Activated CD4-positive, alpha-beta T cell treated with anti-CD3 and anti-CD28 coated beads for 1 hour (primary cell): ENCODE data around the gene HS1BP3.

Experiments
- DNase-seq: peaks from one replicate; pipeline ENCODE4 v3.0.0-alpha.2; 2020

Gene HS1BP3

GRCh38 chr2:20615068-20615465 lies 35.8 kb downstream of the HS1BP3 start:
- DNase-seq = no peak

DNA sequence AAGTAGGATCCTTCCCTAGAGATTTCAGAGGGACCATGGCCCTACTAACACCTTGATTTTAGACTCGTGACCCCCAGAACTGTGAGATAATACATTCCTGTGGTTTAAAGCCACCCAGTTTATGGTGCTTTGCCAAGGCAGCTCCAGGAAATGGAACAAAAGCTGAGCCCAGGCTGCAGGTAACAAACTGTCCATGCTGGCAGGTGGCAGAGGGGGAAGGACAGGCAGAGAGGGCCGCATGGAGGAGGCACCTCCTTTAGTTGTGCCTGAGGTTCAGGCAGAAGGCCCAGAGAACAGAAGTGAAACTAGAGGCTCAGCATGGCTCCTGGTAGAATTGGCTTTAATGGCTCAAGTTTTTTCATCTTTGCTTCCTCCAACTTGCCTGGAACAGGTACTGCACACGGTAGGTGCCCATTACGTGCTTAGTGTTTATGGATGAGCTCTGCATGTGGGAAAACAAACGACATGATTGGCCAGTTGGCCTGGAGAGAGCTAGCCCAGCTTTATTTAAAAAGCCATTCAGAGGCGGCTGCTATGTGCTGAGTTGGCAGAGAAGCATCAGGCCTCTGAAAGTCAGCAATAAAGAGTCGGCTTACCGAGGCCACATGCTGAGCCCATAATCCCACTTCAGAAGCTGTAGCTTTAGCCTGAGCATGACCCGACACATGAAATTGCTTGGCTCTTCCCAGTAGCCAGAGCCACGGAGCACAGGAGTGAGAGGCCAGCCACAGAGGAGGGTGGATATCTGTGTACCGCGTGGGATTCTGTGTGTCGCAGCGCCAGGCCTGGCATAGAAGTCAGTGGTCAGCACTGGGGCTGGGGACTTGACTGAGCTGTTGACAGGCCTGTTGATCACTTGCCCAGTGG lies 36.5 kb downstream of the HS1BP3 start:
- DNase-seq = no peak

DNA sequence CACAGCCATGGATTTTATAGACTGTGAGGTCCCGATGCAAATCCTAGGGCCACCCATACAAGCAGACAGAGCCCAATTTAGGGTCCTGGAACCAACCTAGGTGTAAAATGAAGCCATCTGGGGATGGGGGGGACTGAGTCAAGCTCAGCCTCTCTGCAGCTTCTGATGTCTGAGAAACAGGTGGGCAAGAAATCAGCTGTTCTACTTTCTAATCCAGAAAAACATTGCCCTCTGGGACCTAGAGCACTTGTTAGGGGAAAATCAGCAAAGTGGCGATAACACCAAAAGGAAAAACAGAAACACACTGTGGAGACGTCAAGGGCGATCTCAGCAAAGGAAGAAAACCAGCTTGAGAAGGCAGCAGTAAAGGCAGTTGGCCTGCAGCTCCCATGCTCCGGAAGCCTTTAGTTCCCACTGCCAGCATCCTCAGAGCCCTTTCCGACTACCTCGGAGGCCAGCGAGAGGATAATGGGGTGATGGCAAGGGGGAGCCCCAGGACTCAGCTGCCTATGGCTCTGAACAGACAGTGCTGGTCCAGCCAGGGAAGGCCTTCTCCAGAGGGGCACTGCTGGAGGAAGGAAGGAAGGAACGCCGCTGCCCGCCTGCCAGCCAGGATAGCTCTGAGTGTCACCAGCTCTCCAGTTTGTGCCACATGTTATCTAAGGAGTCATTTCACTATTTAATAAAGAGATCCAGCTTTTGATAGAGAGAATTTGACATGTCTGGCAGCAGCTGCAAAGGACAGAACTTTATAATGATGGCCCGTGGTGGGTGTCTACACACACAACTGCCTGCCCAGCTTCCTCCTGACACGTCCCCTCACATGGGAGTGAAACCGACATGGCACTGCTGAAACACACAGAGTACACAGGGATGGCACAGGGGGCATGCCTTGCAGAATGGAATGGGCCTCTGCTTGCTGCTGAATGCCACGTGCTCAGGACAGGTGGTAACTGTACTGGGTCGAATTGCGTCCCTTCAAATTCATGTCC lies 37.7 kb downstream of the HS1BP3 start:
- DNase-seq = no peak

DNA sequence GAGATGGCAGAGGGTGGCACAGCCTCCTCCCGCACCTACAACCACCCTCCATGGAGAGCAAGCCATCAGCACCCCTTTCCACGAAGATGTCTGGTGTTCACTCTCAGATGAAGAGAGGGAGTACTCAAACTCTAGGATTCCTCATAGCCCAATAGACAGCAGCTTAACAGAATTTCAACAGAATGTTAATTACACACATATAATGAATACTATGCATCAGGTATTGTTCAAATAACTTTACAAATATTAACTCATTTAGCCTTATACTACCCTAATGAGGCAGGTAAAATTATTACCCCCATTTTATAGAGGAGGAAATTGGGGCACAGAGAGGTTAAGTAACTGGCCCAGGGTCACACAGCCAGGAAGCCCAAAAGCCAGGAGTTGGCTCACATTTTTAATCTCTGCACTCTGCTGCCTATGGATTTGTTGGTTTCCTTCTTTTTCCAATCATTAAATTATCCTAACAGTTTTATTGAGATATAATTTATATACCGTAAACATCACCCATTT lies 39.0 kb downstream of the HS1BP3 start:
- DNase-seq = no peak

GRCh38 chr2:20611077-20611843 lies 39.6 kb downstream of the HS1BP3 start:
- DNase-seq = no peak

DNA sequence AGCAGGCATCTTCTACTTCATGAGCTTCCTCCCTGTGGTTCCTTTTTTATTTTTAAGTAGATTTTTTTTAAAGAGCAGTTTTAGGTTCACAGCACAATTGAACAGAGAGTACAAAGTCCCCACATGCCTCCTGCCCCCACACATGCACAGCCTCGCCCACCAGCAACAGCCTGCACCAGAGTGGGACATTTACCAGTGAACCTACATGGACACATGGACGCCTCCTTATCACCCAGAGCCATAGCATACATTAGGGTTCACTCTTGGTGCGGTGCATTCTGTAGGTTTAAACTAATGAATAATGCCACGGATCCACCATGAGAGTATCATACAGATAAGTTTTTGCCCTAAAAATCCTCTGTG lies 40.9 kb downstream of the HS1BP3 start:
- no peak for DNase-seq

GRCh38 chr2:20609349-20609994 lies 41.4 kb downstream of the HS1BP3 start:
- no peak for DNase-seq

DNA sequence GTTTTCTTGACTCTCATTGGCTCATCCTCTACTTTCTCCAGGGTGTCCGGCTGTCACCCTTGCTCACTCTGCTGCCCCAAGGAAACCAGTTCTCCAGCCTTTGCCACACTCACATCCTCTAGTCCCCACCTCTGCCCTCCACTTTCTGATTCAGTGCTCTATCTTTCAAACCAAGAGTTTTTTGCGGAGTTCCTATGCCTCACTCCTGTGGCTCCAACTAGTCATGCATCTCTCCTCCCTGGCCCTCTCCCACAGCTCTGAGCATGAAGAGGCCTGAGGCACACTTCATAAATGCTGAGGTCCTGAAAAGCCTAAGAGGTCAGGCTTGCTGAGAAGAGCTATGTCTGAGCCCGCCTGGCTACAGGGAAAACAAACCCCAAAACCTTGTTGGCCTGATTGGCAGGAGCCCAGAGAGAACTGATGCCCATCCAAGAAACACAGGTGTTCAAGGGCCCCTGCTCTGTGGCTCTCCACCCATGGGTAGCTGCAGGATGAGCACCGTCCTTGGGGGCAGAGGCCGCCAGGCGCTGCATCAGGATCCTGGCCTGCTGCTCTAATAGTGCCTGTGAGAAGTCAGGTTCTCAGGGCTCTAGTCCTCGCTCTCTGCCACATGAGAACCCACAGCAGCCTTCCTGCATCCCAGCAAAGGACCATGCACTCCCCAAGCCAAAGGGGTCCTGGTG lies 42.1 kb downstream of the HS1BP3 start:
- no peak for DNase-seq

- DNase-seq = no peak
These were observed 43.5 kb downstream of the HS1BP3 start for GRCh38 chr2:20607446-20607845.

DNA sequence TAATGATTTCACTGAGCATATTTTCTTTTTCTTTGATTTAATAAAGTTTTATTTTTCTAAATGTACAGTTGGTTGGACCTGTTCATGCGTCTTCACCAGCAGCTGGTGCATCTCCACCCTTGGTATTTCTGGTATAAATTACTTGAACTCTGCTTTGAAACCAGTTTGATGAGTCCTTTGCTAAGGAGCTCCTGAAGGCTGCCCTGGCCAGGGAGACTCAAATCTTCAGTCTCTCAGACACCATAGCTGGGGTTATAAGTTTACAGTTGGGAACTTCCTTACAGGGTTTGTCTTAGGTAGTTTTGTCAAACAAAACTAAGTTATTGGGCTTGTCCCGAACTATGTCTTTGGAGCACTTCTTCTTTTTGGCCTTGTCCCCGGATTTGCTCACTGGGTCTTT lies 44.7 kb downstream of the HS1BP3 start:
- DNase-seq = no peak

- DNase-seq = no peak
These were observed 45.9 kb downstream of the HS1BP3 start for GRCh38 chr2:20604951-20605381.

GRCh38 chr2:20604401-20604911 lies 46.4 kb downstream of the HS1BP3 start:
- DNase-seq = no peak

- no peak for DNase-seq
These were observed 47.1 kb downstream of the HS1BP3 start for GRCh38 chr2:20603791-20604190.

GRCh38 chr2:20602803-20603202 lies 48.1 kb downstream of the HS1BP3 start:
- DNase-seq = no peak

GRCh38 chr2:20600756-20601325 lies 50.1 kb downstream of the HS1BP3 start:
- no peak for DNase-seq

GRCh38 chr2:20599861-20600461 lies 50.9 kb downstream of the HS1BP3 start:
- no peak for DNase-seq

- no peak for DNase-seq
These were observed 51.8 kb downstream of the HS1BP3 start for GRCh38 chr2:20599001-20599600.

GRCh38 chr2:20597860-20598183 lies 53.1 kb downstream of the HS1BP3 start:
- no peak for DNase-seq

DNA sequence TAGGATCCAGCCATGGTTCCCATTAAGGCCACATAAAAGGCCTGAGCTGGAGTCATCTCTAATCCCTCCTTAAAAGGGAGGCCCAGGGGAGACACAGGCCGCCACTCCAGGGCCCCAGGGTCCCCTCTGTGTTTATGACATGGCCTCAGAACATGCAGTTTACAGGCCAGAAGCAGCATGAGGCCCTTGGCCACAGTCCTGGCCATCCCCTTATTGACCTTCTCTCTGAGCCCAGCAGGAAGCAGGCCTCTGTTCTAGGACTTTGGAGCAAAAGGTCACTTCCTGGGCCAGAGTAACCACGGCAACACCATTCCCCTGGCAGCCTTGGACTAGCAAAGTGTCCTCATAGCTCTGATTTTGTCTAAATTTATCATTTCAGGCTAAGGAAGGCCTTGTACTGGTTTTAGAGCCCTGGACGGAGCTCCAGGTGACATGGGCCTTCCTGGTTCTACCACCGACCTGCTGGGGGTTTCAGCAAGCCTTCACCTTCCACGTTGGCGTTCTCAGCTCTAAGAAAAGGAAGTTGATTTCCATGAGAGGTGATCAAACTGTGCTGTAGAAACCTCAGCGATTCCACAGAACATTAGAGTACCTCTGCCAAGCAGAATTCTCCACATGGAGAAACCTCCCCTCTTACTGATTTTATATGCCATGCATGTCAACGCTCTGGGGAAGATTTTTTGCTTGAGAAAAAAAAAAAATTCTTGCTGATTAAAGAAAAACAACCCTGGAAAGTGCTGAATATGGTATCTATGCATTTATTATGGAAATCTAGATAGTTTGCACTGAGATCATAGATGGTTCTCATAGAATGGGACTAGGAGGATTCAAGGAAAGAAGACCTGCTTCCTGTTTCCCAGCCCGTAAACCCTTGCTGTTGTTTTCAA lies 53.7 kb downstream of the HS1BP3 start:
- no peak for DNase-seq
